ENCODE measurements around the gene KIRREL1.

DNA sequence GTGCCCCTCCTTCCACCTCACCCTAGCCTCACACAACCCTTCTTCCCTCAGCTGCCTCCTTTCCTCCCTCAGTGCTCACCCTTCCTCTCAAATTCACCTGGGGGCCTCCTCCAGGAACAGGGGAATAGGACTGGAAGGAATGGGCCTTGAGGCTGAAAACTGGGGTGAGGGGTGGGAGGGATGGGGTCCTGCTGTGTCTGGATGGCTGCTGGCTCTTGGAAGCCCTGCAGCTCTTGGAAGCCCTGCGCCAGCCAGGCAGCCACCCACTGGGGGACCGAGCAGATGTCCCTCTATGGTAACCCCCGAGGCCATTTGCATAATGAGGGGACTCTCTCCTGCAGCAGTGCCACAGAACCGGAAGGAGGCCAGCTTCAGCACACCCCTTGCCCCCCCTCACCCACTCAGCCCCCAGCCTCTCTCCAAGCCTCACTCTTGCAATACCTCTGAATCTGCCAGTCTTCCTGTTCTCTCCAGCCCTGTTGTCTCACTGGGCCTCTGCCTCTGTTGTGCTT is 85.2 kb downstream of the KIRREL1 start:
- TF ChIP-seq REST (IDR thresholded peaks at IDR 0.05; ENCODE audit: unreplicated experiment): no peak
- TF ChIP-seq POLR2AphosphoS5 (IDR thresholded peaks at IDR 0.05; ENCODE audit: low read depth): no peak
- TF ChIP-seq CTCF (conservative IDR thresholded peaks at IDR 0.05; ENCODE audit: low read depth in 2 of 2): no peak
- no peak for TF ChIP-seq EZH2phosphoT487 (IDR thresholded peaks at IDR 0.05; ENCODE audit: unreplicated experiment)
- no peak for TF ChIP-seq CREB1 (CRISPR knock-in tag; IDR thresholded peaks at IDR 0.05; ENCODE audit: low read depth)

Data from GM23338 (cell line).